GM18867 (cell line): ENCODE measurements around the gene STOM.

Source experiments
- ATAC-seq: cut with Tn5 transposase; IDR thresholded peaks from one replicate; pipeline ENCODE4 v1.9.1; 2021; ENCODE audit warnings: mild to moderate bottlenecking, moderate library complexity; ENCODE audit not compliant: unreplicated experiment

The STOM gene

GRCh38 chr9:121371495-121372061 is 1.5 kb upstream of the STOM start:
- ATAC-seq = no peak

- no peak for ATAC-seq
Observed at GRCh38 chr9:121368745-121369144, 1.3 kb downstream of the STOM start.

- ATAC-seq = no peak
Observed at GRCh38 chr9:121368138-121368522, 1.9 kb downstream of the STOM start.

- no peak for ATAC-seq
Observed at GRCh38 chr9:121367306-121368137, 2.5 kb downstream of the STOM start.

DNA sequence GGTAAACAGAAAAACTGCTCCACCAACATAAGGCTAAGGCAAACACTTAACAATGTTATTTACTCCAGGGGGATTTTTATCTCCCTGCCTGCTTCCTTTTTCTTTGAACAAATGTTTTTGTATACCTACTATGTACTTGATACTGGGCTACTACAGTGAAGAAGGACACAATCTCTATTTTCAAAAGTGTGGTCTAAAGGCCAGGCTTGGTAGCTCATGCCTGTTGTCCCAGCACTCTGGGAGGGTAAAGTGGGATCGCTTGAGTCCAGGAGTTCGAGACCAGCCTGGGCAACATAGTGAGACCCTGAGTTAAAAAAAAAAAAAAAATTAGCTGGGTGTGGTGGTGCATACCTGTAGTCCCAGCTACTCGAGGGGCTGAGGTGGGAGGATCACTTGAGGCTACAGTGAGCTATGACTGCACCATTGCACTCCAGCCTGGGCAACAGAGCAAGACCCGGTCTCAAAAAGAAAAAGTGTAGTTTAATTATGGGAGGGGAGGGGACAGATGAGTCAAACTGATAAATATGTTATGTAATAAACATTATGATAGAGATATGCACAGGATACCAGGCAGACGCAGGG is 3.3 kb downstream of the STOM start:
- ATAC-seq = no peak

DNA sequence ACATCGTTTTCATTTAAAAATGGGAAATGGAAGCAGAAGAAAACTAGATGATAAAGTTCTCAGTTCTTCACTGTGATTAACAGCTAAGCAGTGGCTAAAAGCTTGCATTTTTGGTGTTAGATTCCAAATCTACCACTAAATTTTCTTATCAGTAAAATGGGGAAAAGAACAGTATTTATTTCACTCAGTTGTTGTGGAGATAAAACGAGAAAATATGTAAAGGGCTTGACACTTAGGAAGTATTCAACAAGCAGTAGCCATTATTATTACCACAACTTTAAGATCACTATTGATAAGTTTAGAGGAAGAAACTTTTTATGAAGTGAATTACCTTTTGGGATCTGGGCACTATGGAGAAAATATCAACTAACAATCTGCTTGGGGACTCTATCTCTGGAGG is 4.5 kb downstream of the STOM start:
- ATAC-seq = no peak

DNA sequence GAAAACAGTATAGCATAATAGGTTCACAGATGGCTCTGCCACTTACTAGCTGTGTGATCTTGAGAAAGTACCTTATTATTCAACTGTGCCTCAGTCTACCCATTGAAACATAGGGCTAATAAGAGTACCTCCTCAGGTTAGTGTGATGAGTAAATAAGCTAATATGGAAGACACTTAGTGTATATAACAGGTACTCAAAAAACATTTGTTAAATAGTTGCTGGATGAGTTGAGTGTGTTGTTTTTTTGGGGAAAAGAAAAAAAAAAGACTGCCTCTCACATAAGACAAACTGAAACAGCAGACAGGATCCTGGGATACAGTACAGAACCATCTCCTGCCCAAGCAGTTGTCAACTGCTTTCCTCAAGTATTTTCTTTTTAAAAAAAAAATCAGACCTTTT is 5.2 kb downstream of the STOM start:
- ATAC-seq = no peak

- ATAC-seq = no peak
Observed at GRCh38 chr9:121364077-121364476, 6.0 kb downstream of the STOM start.

- no peak for ATAC-seq
Observed at GRCh38 chr9:121363622-121363961, 6.5 kb downstream of the STOM start.

- ATAC-seq = no peak
Observed at GRCh38 chr9:121362813-121363621, 7.0 kb downstream of the STOM start.

DNA sequence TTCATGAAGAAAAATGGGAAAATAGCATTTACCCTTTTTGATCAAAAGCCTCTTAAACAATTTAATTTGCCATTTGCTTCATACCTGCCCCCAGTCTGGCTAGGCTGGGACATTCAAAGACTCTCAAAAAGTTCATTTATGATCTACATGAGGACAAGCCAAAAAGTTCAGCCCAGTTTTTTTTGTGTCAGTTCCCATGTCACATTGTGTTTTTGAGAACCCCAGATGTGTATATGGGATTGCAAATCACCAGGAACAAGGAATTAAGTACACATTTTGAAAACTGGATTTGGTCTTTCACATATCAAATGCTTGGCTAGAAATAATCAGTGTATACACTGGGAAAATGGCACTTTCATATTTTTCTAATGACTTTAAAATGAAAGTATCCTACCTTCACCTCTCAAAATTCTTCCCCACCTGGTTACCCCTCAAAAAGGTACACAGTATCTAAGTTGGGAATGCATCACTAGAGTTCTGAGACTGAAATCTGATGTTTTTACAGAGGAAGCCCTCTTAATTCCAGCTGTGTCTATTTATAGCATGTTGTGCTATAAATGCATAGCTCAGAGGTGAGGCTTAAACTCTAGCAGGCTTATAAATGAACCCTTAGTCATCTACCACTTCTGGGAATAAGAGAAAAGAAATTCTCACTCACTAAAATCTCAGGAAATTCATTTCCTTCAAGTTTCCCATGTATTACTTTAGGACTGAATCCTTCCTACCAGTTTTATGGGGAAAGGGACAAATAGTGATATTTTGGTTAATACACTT is 9.3 kb downstream of the STOM start:
- no peak for ATAC-seq

- ATAC-seq = no peak
Observed at GRCh38 chr9:121359351-121360294, 10.4 kb downstream of the STOM start.

GRCh38 chr9:121358751-121359150 is 11.3 kb downstream of the STOM start:
- ATAC-seq = no peak

DNA sequence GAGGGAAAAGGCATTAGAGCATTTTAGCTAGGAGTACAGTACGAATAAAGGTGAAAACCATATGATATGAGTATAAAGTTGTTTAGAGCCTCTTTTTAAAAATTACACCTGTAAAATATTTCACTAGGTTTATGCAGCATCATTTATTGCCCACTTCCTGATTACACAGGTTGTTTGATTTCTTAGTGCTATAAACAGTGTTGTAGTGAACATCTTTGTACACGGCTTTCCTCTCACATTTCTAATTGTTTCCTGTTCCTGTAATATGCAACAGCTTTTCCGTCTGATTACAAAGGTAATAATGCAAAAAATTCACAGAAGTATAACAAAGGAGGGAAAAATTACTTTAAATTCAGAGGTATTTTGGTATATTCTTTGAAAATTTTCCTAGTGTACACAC is 13.0 kb downstream of the STOM start:
- no peak for ATAC-seq

GRCh38 chr9:121354762-121355161 is 15.3 kb downstream of the STOM start:
- ATAC-seq = no peak

DNA sequence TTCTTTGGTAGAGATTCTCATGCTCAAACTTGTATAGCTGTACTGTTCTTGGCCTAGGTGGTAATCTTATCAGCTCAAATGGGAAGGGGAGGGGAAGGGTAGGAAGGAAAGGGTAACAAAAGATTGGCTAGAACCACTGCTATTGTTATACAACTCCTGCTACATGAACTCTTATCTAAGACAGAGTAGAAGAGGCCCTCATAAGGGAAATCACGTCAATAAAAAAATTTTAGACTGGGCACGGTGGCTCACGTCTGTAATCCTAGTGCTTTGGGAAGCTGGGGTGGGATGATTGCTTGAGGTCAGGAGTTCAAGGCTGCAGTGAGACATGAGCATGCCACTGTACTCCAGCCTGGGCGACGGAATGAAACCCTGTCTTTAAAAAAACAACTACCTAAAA is 15.9 kb downstream of the STOM start:
- ATAC-seq = peak; percentile 19

- ATAC-seq = peak; percentile 98
Observed at GRCh38 chr9:121353241-121354061, 16.6 kb downstream of the STOM start.

- ATAC-seq = no peak
Observed at GRCh38 chr9:121350993-121351561, 19.0 kb downstream of the STOM start.

GRCh38 chr9:121350036-121350435 is 20.0 kb downstream of the STOM start:
- no peak for ATAC-seq
